HG03439 (cell line): Measurements from ENCODE around the gene EXOC4.
"Not testable (repeated sequence)": the region's sequence is repeated elsewhere in the genome, so short reads cannot be mapped to it uniquely, and the experiment has no call there.

Source experiments
- ATAC-seq: cut with Tn5 transposase; IDR thresholded peaks from one replicate; pipeline ENCODE4 v1.9.1; 2021; ENCODE audit warnings: mild to moderate bottlenecking, moderate library complexity; ENCODE audit not compliant: unreplicated experiment

Gene EXOC4

DNA sequence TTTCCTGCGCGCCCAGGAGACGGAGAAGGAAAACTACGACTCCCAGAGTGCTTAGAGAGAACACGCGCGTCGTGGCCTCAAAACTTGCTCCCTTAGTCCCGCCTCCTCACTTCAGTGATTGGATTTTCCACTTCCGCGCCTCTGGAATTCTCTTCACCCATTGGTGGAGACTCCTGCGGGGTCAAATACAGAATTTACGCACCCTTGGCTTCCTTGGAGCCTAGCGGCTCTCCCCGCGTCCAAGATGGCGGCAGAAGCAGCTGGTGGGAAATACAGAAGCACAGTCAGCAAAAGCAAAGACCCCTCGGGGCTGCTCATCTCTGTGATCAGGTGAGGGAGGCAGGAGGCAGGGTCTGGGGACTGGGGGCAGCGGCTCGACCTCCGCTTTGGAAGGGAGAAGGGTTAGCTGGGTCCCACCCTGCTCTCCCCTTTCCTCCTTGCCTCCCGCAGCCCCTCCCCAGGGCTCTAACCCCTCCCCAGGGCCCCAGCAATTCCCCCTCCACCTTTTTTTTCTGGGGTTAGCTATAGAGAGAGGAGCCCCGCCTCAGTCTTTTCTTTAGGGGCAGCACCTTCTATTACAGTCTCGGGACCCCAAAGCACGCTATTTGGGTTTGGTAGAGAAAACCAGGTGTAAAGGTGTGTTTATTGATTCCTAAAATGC, at the start of gene EXOC4:
EXOC4 (plus strand) TSS at position 221 of the 661 bp plus-strand sequence.
- ATAC-seq, result peak; percentile 99

DNA sequence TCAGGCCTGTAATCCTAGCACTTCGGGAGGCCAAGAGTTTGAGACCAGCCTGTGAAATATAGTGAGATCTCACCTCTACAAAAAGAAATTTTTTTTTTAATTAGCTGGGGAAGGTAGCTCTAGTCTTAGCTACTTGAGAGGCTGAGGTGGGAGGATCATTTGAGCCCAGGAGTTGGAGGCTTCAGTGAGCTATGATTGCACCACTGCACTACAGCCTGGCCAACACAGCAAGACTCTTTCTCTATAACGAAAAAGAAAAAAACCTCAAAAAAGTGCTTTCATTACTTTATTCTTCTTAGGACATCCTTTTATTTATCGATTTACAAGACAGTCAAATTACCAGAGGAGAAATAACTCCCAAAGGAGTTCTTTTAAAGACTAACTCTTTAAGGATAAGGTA, 49.4 kb upstream of the EXOC4 start:
- no peak for ATAC-seq

DNA sequence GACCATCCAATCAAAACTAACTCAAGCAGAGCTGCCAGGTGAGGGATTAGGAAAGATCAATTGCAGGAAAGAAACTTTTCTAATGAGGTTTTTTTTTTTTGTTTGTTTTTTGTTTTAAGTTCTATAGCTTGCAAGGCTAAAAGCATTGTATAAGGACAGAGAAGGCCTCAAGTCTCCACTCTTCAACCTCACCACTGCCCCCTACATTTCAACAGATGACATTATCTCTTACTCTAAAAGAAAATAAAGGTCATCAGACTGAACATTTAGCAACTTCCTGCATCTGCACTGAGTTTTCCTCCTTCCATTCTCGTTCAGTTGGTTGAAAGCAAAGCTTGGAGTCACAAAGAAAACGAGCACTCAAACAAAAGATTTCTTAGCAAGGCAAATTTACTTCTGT, 45.2 kb upstream of the EXOC4 start:
- no peak for ATAC-seq

DNA sequence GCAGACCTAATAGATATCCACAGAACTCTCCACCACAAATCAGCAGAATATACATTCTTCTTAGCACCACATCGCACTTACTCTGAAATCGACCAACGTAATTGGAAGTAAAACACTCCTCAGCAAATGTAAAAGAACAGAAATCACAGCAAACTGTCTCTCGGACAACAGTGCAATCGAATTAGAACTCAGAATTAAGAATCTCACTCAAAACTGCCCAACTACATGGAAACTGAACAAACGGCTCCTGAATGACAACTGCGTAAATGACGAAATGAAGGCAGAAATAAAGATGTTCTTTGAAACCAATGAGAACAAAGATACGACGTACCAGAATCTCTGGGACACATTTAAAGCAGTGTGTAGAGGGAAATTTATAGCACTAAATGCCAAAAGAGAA, 42.1 kb upstream of the EXOC4 start:
- ATAC-seq, result not testable (repeated sequence)

DNA sequence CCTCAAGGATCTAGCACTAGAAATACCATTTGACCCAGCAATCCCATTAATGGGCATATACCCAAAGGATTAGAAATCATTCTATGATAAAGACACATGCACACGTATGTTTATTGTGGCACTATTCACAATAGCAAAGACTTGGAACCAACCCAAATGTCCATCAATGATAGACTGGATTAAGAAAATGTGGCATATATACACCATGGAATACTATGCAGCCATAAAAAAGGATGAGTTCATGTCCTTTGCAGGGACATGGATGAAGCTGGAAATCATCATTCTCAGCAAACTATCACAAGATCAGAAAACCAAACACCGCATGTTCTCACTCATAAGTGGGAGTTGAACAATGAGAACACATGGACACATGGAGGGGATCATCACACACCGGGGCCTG, 39.1 kb upstream of the EXOC4 start:
- not testable (repeated sequence) for ATAC-seq

DNA sequence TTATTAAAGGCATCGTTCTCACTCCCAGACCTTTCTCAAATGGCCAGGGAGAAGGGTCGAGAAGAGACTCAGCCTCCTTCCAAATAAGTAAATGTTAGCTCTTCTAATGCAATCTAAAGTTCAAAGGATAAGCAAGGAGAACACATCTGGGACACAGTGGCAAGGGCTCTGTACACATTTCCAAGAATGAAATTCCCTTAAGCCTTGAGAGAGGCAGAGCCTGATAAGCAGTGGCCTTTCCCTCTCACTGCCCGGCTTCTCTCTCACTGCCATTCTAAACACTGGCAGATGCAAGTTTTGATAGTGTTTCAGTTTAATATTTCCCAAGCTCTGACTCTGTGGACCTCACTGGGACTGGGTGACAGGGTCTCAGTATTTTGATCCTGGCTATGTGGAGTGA, 35.1 kb upstream of the EXOC4 start:
- ATAC-seq, result no peak

DNA sequence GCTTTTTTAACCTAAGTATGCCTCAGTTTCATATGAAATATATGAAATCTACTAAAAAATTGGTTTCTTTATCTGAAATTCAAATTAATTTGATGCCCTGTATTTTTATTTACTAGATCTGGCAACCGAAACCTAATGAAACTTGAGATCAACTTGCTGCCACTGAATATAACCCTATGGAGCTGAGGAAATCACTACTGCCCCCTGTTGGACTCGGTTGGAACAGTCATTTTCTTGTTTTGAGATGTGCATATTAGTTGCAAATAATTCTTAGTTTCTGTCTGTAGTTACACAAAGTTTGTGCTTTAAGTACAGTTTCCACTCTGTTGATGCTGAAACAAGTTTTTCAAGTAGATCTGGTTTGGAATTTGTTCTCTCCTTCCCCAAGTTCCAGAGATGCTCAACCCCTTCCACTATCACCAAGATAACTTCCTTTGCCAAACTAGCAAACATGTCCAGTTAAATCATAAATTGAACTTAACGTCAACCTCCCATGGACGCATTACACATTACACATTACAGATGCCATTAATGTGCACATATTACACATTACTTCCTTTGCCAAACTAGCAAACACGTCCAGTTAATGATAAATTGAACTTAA, 22.2 kb upstream of the EXOC4 start:
- no peak for ATAC-seq

DNA sequence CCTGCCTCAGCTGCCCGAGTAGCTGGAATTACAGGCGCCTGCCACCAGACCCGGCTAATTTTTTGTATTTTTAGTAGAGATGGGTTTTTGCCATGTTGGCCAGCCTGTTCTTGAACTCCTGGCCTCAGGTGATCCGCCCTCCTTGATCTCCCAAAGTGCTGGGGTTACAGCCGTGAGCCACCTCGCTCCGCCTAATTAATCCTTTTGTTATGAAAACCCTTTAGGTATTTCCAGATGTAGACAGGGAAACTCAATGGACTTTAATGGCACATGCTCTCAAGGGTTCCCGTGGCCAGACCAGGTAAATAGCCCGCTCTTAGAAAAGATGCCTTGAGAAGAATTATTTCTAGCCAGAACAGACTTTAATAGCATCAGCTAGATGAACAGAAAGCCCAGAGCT, 19.7 kb upstream of the EXOC4 start:
- no peak for ATAC-seq

DNA sequence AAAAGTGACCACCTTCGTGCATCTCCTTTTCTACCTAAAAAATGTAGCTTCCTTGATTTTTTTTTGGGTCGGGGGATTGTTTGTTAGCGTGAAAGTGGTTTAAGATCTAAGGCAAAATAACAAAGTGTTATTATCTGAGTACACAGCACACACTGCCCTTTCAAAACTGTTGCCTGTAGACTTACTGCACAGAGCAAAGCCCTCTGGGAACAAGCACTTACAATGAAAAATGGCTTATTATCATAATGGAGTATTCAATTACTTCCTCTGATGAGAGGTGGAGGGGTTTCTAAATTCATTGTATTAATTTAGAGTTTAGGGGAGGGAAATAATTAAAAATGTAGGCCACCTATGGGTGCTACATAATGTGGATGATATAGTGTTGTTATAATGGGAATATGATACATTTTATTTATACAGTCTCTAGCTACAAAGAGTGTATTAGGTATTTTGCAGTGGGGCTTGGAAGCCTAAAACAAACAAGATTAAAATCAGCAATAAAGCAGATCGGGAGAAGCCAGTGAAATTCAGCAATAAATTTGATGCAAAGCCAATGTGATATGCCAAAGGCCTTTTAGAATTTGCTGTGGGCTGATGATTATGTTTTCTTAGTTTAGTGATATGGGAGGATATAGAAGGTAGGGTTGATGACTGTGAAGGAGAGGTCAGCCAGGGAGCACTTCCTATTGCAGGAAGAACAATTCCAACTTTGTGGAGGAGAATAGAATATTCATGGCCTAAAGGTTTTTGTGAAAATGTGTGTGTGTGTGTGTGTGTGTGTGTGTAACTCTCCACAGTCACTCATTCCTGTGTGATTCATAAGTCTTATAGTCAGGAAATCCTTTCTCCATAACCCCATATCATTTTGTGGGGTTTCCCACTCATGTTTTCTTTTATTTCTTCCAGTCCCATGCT, 17.7 kb upstream of the EXOC4 start:
- no peak for ATAC-seq

DNA sequence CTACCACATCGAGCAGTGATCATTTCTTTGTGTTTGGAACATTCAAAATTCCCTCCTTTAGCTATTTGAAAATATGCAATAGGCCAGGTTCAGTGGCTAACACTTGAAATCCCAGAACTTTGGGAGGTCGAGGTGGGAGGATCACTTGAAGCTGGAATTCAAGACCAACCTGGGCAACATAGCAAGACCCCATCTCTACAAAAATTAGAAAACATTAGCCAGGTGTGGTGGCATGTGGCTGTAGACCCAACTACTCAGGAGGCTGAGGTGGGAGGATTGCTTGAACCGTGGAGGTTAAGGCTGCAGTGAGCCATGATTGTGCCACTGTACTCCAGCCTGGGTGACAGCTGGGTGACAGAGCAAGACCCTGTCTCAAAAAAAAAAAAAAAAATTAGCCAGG, 15.3 kb upstream of the EXOC4 start:
- no peak for ATAC-seq

DNA sequence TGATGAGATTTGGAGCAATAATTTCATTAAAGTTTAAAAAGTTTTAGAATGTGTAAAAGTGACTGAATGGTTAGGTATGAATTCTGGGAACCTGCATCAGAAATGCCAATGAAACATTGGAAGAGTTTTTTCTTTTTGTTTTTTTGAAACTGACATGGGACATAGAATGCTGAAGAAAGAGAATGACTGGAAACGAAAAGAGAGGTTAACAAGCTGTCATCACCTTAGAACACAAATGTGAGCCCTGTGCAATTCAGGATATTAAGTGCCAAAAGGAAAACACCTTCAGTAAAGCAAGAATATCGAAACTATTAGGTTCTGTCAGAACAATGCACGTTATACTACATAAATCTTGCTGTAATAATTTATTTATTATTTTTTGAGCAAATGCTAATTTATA, 12.6 kb upstream of the EXOC4 start:
- no peak for ATAC-seq

DNA sequence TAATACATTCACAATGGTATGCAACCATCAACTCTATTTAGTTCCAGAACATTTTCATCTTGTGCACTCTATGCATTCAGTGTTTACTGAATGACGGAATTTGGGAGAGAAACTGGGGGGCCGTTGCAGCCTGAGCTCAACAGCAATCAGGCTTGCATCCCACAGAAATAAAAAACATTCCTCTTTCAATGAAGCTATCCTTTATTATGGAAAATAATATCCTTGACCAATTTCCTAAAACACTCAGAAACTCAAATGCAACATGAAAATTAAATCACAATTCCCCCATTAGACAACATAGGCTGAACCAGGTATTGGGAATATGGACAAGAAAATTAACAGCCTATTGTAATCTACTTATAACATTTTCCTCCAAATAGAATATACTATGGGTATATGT, 6.3 kb upstream of the EXOC4 start:
- ATAC-seq, result no peak

DNA sequence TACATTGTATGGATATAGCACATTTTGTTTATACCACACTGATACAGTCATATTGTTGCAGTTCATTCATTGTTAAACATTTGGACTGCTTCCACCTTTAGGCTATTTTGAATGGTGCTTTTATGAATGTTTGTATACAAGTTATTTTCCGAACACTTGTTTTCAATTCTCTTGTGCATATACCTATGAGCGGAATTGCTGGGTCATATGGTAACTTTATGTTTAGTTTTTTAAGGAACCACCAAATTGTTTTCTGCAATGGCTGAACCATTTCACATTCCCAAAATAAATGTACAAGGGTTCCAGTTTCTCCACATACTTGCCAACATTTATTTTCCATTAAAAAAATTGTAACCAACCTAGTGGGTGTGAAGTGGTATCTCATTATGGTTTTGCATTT, 4.0 kb upstream of the EXOC4 start:
- no peak for ATAC-seq

DNA sequence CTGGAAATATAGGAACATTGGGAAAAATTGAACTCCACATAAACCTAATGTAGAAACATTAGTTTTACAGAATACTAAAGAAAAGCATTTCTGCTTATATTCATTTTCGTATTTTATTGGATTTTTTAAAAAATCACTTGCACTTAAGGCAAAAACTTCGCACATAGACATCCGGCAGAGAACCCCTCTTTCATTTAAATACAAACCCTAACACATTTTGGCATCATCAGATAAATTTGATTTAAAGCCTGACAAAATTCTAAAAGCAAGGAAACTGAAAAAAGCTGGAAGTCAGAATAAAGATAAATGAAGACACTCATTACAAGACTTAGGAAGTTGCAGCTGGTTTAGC, 396 bp upstream of the EXOC4 start:
- ATAC-seq, result no peak

DNA sequence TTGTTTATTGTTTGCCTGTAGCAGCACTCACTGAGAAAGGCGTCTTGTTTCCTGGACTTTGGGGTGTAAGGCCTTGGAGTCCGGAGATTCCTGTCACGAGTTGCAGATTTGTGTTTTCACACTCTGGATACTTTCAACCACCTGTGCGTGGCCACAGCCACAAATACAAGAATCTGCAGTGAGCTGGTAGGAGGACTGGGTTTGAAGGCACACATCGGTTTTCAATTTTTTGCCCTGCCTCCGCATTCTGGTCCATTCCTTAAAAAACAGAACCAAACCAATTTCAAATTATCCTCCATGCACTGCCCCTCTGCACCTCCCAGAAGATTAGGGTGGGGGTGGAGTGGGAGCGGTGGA, 619 bp downstream of the EXOC4 start:
- ATAC-seq, result peak; percentile 7

DNA sequence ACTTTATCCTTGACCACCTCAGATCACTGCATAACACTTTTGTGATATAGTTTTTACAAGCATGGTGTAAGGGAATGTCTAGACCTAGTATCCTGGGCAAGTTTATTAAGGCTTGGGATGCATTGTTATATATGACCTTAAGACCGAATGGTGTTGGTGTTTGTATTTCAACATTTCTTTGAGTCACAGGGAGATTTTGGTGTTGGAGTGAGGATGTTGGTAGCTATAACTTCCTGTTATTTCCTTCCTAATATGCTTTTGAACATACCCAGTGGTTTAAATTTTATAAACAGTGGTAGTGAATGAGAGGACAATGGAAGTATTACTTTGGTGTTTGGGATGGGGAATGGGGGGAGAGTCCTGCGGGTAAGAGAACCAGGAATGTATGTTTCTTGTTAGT, 2.6 kb downstream of the EXOC4 start:
- no peak for ATAC-seq

DNA sequence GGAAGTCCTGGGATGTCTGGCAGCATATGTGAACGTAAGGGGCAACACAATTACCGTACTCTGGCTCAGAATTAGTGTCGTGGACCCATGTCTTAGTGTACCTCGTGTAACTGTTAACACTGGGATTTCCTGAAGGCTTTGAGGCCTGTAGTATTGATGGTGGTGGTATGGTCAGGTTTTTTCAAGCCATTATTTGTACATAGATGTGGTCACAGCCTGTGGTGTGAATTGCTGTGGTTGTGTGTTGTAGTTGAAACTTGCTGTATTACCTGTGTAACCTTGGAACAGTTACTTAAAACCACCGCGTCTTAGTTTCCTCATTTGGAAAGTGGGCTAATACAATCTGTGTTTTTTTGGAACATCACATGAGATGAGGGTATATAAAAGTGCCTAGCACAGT, 5.3 kb downstream of the EXOC4 start:
- ATAC-seq, result no peak

DNA sequence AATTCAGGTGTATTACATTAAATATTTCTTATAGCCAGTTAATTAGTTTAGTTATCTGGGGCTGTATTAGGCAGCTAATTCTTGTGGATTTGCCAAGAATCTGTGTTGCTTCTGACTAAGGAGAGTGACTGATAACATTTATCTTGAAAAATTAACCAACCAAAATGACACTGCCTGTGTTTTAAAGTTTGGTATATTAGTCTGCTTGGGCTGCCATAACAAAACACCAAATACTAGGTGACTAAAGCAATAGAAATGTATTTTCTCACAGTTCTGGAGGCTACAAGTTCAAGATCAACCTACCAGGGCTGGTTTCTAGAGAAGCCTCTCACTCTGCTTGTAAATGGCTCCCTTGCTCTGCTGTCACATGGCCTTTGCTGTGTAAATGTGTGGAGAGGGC, 12.9 kb downstream of the EXOC4 start:
- no peak for ATAC-seq

DNA sequence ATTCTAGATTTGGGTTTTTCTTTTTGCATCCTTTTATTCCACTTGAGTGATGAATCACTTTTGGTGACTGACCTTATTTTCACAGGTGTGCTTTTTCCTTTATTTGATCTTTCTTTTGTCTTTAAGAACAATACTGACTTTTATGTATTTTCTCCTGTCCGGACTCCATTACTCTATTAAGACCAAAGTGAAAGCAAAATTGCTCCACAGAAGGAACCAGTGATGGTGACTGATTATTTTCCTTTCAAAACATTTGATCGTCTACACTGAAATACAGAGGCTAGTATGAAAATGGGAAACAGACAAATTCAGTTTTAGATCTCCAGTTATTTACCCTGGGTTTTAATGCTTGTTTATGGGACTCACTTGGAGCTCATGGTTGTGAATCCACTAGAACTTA, 15.5 kb downstream of the EXOC4 start:
- no peak for ATAC-seq

DNA sequence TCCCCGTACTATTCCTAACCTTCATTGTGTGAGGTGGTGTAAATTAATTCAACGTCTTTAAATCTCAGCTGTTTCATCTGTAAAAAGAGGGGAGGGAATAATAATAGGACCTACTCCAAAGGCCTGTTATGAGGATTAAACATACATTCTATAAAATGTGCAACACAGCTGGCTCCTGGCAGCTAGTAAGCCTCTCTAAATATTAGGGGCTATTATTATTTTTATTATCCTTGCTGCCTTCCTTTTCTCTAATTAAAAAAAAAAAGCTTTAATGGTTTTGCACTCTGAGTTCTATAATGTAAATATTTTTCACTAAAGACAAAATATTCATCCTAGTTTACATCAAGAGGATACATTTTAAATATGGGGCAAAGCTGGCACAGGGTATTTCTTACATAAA, 19.5 kb downstream of the EXOC4 start:
- ATAC-seq, result no peak

DNA sequence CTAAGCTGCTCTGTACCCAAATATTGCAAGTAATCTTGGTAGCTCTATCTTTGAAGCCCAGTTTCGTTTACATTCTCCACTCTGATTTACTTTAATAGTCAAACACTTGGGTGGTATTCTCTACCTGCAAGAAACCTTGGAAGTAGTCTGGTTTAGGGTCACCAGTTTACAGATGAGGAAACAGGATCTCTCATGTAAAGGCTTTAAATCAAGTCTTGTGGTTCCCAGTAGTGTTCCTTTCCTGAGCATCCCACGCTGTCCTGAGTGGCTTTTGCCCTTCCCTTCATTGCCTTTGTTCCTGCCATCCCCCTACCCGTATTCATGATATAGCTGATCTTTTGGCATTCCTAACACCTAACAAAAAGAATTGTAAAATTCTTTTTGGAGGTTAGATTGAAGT, 20.3 kb downstream of the EXOC4 start:
- ATAC-seq, result no peak

DNA sequence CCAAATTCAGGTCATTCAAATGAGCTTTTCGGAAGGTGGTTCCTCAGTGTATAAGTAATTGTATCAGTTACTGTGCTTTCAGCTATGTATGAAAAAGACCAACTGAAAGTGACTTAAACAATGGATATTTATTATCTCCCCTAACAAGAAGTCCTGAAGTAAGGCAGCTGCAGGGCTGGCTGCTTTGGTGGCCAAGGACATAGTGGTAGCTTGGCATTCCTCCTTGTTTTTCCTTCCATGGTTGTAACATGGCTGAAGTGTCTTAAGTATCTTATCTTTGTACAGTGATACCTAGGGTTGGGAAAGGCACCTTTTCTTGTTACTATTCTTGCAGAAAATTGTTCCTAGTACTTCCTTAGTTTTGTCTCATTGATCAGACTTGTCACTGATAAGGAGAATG, 21.4 kb downstream of the EXOC4 start:
- ATAC-seq, result no peak
